Body of pancreas (tissue), 4 donors: ENCODE results near the gene HCFC1. TPM values are rescaled to one million over a fixed set of nuclear protein-coding genes. Genes with fewer than 3 reads are reported as not detected.

Experiments
- ATAC-seq: fragments of 150-250 bp; one replicate; pipeline ENCODE4 v1.9.1; 2016
- DNase-seq, 4 donors: peaks; one replicate each; pipeline ENCODE4 v3.0.0-alpha.2; 2019
- H3K27ac ChIP-seq, 4 donors: fragments of 200-600 bp; sonication (generic); 1 replicate in 3 of 4; 2 replicates in 1 of 4; pipeline versions ENCODE4 v1.5.1 to v1.6.1; 2016 to 2019; ENCODE audit warnings: mild to moderate bottlenecking in 1 of 4, mixed read lengths in 1 of 4, moderate library complexity in 1 of 4
- H3K27me3 ChIP-seq, 2 donors: fragments of 200-600 bp; sonication (generic); one replicate each; pipeline ENCODE4 v1.6.0; 2016; ENCODE audit warnings: mild to moderate bottlenecking in 1 of 2
- H3K36me3 ChIP-seq, 2 donors: fragments of 200-600 bp; sonication (generic); replicated peaks in 1 of 2; 2 replicates each; pipeline ENCODE4 v1.5.1; 2016; ENCODE audit warnings: low read depth in 2 of 2; ENCODE audit not compliant: insufficient read depth in 1 of 2
- H3K4me1 ChIP-seq: fragments of 200-600 bp; sonication (generic); one replicate; pipeline ENCODE4 v1.6.0; 2016
- H3K4me3 ChIP-seq, 2 donors: fragments of 200-600 bp; sonication (generic); 1 replicate in 1 of 2; 2 replicates in 1 of 2; pipeline ENCODE4 v1.5.1; 2016 to 2019
- H3K9me3 ChIP-seq, 3 donors: fragments of 200-600 bp; sonication (generic); 1 replicate in 2 of 3; 2 replicates in 1 of 3; pipeline ENCODE4 v1.5.1; 2016
- POLR2A ChIP-seq, 3 donors: fragments of 450-650 bp; IDR thresholded peaks; one replicate each; pipeline ENCODE4 v1.6.1; 2016; ENCODE audit warnings: antibody characterized with exemption in 3 of 3, mild to moderate bottlenecking in 2 of 3
- WGBS, 2 donors: methylation state at CpG; one replicate each; pipeline ENCODE4 v1.1.5; 2017; 5-methylcytosine and 5-hydroxymethylcytosine counted together
- intact Hi-C: fragments of 100-400 bp; cut with DNase I; formaldehyde crosslinking; loops from one replicate; pipeline ENCODE4 v1.15.1; 2023
- total RNA-seq, 2 donors: library from RNA; depleted of rRNA; stranded (reverse); fragments of >200 nt; gene quantifications; one replicate each; pipeline ENCODE4 v1.1.0, GENCODE V29; 2016
- TF ChIP-seq, protein P1 (sequence below), 7 experiments: fragments of 450-650 bp in 4 of 7; fragments of 200-600 bp in 3 of 7; sonication (generic) in 3 of 7; IDR thresholded peaks; one replicate each; pipeline ENCODE4 v1.5.1; 2016 to 2019; ENCODE audit warnings: antibody characterized with exemption in 7 of 7

The HCFC1 gene
- total RNA-seq, 2 donors from 2014 or later = 16.6 to 62.6 TPM

DNA sequence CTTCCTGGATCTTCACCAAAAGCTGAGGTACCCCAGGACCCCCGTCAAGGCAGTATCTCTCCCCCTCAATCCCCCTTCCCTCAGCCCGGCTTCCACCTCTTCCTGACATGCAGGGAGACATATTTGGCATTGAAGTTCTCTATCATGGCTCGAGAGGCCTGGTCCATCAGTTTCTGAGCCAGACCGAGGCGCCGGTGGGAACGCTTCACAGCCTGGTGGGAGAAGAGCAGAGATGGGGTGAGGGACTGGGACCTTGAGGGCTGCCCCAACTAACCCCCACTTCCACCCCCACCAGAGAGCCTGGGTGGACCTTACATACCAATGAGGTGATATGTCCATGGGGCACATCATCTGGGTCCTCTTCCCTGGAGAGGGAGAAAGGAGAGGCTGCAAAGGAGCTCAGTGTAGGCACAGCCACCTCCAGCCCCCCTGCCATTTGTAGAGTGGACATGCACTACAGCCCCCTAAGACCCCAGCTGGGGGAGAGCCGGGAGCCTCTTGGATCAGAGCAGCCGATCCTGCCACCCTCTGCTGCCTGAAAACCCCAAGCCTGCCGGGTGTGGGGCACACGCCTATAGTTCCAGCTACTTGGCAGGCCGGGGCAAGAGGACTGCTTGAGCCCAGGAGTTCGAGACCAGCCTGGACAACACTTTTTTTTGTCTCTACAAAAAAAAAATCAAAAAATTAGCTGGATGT is 39.2 kb downstream of the HCFC1 start:
- Histone ChIP-seq H3K36me3 (no peaks in the 10 kb centered on the region), H3K27ac (no peak overlapping the region), H3K4me3 (no peak overlapping the region), H3K4me1 (peaks cover 18% of the 10 kb centered on the region), H3K9me3 (no peaks in the 10 kb centered on the region), H3K27me3 (no peaks in the 10 kb centered on the region)
- DNase-seq (no peak), ATAC-seq (no peak)
- TF ChIP-seq POLR2A (IDR thresholded peaks at IDR 0.05) = no peak
- TF ChIP-seq, protein P1, sequence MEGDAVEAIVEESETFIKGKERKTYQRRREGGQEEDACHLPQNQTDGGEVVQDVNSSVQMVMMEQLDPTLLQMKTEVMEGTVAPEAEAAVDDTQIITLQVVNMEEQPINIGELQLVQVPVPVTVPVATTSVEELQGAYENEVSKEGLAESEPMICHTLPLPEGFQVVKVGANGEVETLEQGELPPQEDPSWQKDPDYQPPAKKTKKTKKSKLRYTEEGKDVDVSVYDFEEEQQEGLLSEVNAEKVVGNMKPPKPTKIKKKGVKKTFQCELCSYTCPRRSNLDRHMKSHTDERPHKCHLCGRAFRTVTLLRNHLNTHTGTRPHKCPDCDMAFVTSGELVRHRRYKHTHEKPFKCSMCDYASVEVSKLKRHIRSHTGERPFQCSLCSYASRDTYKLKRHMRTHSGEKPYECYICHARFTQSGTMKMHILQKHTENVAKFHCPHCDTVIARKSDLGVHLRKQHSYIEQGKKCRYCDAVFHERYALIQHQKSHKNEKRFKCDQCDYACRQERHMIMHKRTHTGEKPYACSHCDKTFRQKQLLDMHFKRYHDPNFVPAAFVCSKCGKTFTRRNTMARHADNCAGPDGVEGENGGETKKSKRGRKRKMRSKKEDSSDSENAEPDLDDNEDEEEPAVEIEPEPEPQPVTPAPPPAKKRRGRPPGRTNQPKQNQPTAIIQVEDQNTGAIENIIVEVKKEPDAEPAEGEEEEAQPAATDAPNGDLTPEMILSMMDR (IDR thresholded peaks at IDR 0.05) = no peak
- WGBS, 2 donors = 80 to 94% methylated on average over 6 to 13 of the region's 13 CpGs
- intact Hi-C loops = no loop called here

DNA sequence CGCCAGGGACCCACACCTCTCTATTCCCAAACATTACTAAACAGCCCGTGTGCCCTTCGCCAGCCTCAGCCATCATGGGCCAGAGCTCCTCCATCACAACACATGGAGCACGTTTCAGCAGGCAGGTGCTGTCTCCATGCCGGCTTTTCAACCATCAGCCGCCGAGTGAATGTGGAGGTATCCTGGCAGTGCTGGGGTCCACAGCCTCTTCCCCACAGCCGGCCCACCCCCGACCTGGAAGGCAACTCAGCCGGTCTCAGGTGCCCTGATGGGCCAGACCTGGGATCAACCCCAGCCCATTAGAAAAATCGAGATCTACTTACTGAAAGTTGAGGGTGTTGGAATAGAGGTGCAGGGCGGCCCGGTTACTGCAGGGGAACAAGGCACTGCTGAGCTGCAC is 39.9 kb downstream of the HCFC1 start:
- H3K27ac ChIP-seq = no peak overlapping the region
- 84% methylated on average over 13 of the region's 13 CpGs; no CpG with 5 or more reads in 1 of the 2 donors for WGBS, 2 donors
- H3K9me3 ChIP-seq = no peaks in the 10 kb centered on the region
- no peak for ATAC-seq
- H3K36me3 ChIP-seq = no peaks in the 10 kb centered on the region
- DNase-seq = no peak
- H3K4me3 ChIP-seq = no peak overlapping the region
- H3K27me3 ChIP-seq = no peaks in the 10 kb centered on the region
- peaks cover 25% of the 10 kb centered on the region for H3K4me1 ChIP-seq
- intact Hi-C loops = no loop called here
- TF ChIP-seq POLR2A (IDR thresholded peaks at IDR 0.05) = no peak
- TF ChIP-seq, protein P1 (IDR thresholded peaks at IDR 0.05) = no peak

DNA sequence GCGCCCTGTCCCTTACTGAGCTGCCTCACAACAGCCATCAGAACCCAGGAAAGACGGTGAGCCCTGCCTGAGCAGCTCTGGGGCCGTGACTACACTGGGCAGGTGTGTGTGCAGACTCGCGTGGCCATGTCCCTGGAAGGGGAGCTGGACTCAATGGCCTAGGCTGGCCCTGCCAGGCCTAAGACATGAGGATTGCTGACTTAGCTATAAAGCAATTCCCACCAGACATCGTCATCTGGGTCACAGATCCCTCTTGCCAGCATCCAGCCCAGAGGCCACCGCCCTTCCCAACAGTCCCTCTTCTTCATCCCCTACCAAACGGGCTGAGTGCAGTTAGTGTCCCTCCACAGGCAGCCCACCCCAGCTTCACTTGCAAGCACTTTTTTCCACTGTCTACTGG is 40.5 kb downstream of the HCFC1 start:
- Histone ChIP-seq H3K9me3 (no peaks in the 10 kb centered on the region), H3K27me3 (no peaks in the 10 kb centered on the region), H3K4me3 (no peak overlapping the region), H3K27ac (no peak overlapping the region), H3K36me3 (no peaks in the 10 kb centered on the region), H3K4me1 (peaks cover 30% of the 10 kb centered on the region)
- intact Hi-C loops = no loop called here
- no peak for ATAC-seq
- no peak for DNase-seq
- TF ChIP-seq POLR2A (IDR thresholded peaks at IDR 0.05) = no peak
- TF ChIP-seq, protein P1 (IDR thresholded peaks at IDR 0.05) = no peak
- WGBS, 2 donors = 76 to 88% methylated on average over 4 to 5 of the region's 8 CpGs

DNA sequence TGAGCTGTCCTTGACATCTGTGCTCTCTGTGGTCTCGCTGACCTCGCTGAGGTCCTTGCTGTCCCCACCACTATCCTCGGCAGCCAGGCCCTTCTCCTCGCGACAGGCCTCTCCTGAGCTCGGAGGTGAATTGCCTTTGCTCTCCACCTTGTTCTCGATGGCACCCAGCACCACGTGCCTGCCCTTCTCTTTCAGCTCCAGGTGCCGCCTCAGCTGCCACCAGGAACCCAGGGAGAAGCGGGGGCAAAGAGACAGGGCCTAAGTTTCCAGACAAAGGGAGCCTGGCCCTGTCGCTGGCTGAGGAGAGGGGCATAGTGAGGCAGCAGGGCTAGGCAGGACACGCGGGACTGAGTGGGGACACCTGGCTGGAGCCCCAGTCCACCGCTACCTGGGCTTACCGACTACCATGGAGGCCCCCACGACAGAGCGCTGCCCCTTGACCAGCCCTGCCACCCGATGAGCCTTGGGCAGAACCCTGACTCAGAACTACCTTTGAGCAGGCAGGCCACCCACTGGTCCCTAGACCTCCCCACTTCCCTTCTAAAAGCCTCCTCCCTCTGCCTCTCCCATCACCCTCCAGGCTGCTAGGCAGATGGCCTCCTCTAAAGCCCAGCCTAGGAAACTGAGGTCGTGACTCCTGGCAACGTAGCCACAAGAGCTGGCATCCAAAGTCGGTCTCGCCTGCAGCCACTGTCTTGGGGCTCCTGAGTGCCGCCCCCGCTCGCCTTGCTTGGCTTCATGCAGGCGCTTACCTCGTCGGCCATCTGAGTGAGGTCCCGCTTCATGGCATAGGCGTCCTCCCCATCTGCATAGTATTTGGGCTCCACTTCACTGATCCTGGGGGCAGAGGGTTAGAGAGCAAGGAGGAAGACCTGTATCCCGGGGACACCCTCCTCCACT is 41.4 kb downstream of the HCFC1 start:
- no peak for DNase-seq
- WGBS, 2 donors = 86 to 88% methylated on average over 6 to 13 of the region's 31 CpGs
- no peak overlapping the region for H3K4me3 ChIP-seq
- H3K4me1 ChIP-seq = peaks cover 30% of the 10 kb centered on the region
- no peaks in the 10 kb centered on the region for H3K27me3 ChIP-seq
- no peak overlapping the region for H3K27ac ChIP-seq
- H3K9me3 ChIP-seq = no peaks in the 10 kb centered on the region
- H3K36me3 ChIP-seq = no peaks in the 10 kb centered on the region
- intact Hi-C loops = no loop called here
- ATAC-seq = no peak
- TF ChIP-seq, protein P1 (IDR thresholded peaks at IDR 0.05) = no peak
- TF ChIP-seq POLR2A (IDR thresholded peaks at IDR 0.05) = no peak
